HCT116 (cell line): ENCODE data around the gene ZNF143.

Experiments
- CBX3 ChIP-seq: IDR thresholded peaks from 2 replicates; pipeline ENCODE4 v1.6.1; 2012; ENCODE audit warnings: low read depth
- CEBPB ChIP-seq: IDR thresholded peaks from 2 replicates; pipeline ENCODE4 v1.6.1; 2012; ENCODE audit warnings: low read depth
- ELF1 ChIP-seq: IDR thresholded peaks from 2 replicates; pipeline ENCODE4 v1.6.1; 2012; ENCODE audit warnings: low read depth, borderline replicate concordance
- EZH2 ChIP-seq: fragments of 200-600 bp; sonication (generic); IDR thresholded peaks from 2 replicates; pipeline ENCODE4 v1.6.1; 2017; ENCODE audit warnings: antibody characterized with exemption, mixed run types
- JUND ChIP-seq: IDR thresholded peaks from 2 replicates; pipeline ENCODE4 v1.6.1; 2012
- POLR2A ChIP-seq: IDR thresholded peaks from 2 replicates; pipeline ENCODE4 v1.7.0; 2011; ENCODE audit warnings: borderline replicate concordance; ENCODE audit not compliant: insufficient read depth, insufficient read length; ENCODE audit errors: extremely low read depth
- POLR2AphosphoS5 ChIP-seq: IDR thresholded peaks from 2 replicates; pipeline ENCODE4 v1.6.1; 2011; ENCODE audit warnings: mild to moderate bottlenecking, low read depth, low read length, moderate library complexity
- RAD21 ChIP-seq: IDR thresholded peaks from 2 replicates; pipeline ENCODE4 v1.6.1; 2012; ENCODE audit warnings: low read depth, mild to moderate bottlenecking
- SP1 ChIP-seq: IDR thresholded peaks from 2 replicates; pipeline ENCODE4 v1.6.1; 2012; ENCODE audit warnings: low read depth
- YY1 ChIP-seq: IDR thresholded peaks from 2 replicates; pipeline ENCODE4 v1.6.1; 2011; ENCODE audit warnings: low read length, low read depth, moderate library complexity, mild to moderate bottlenecking; ENCODE audit not compliant: insufficient replicate concordance; ENCODE audit errors: extremely low read depth
- ZNF274 ChIP-seq: fragments of 200-500 bp; sonication (Bioruptor generic); IDR thresholded peaks from 2 replicates; pipeline ENCODE4 v1.6.1; 2014; ENCODE audit warnings: mild to moderate bottlenecking, low read depth, low read length, inconsistent platforms
- TF ChIP-seq, protein P1 (sequence below), 3 experiments: fragments of 200-600 bp in 1 of 3; sonication (generic) in 1 of 3; IDR thresholded peaks in 2 of 3; conservative IDR thresholded peaks in 1 of 3; 2 replicates each; pipeline ENCODE4 v1.5.1; 2012 to 2017; ENCODE audit warnings: low read depth in 2 of 3, low read length in 2 of 3, antibody characterized with exemption in 1 of 3, borderline replicate concordance in 1 of 3, control low read depth in 1 of 3, mild to moderate bottlenecking in 1 of 3, mixed read lengths in 1 of 3, mixed run types in 1 of 3, moderate library complexity in 1 of 3; ENCODE audit not compliant: insufficient read depth in 1 of 3
- TF ChIP-seq, protein P2 (sequence below): IDR thresholded peaks from 2 replicates; pipeline ENCODE4 v1.6.1; 2012; ENCODE audit warnings: low read depth
- TF ChIP-seq, protein P3 (sequence below): IDR thresholded peaks from 2 replicates; pipeline ENCODE4 v1.6.1; 2012

DNA sequence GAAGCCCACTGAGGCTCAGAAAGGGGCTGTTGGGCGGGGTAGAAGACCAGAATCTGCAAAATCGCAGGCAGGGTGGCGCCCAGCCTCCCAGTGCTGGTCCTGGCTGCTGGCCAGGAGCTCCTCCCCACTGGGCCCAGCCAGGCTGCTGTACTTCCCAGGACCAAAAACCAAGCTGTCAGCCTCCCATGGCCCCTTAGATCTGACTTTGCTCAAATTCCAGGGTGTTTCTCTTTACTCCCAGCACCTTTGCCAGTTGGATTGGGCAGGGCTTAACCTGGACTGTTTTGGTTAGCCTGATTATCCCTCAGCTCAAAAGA is 68.5 kb downstream of the ZNF143 start:
- TF ChIP-seq, protein P1, sequence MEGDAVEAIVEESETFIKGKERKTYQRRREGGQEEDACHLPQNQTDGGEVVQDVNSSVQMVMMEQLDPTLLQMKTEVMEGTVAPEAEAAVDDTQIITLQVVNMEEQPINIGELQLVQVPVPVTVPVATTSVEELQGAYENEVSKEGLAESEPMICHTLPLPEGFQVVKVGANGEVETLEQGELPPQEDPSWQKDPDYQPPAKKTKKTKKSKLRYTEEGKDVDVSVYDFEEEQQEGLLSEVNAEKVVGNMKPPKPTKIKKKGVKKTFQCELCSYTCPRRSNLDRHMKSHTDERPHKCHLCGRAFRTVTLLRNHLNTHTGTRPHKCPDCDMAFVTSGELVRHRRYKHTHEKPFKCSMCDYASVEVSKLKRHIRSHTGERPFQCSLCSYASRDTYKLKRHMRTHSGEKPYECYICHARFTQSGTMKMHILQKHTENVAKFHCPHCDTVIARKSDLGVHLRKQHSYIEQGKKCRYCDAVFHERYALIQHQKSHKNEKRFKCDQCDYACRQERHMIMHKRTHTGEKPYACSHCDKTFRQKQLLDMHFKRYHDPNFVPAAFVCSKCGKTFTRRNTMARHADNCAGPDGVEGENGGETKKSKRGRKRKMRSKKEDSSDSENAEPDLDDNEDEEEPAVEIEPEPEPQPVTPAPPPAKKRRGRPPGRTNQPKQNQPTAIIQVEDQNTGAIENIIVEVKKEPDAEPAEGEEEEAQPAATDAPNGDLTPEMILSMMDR (IDR thresholded peaks at IDR 0.05 in 2 of 3, conservative IDR thresholded peaks at IDR 0.05 in 1 of 3; ENCODE audit: borderline replicate concordance in 1 of 3, insufficient read depth in 1 of 3, low read depth in 2 of 3, low read length in 2 of 3): no peak
- no peak for TF ChIP-seq POLR2A
- TF ChIP-seq POLR2AphosphoS5: no peak
- no peak for TF ChIP-seq EZH2
- no peak for TF ChIP-seq JUND
- TF ChIP-seq, protein P2, sequence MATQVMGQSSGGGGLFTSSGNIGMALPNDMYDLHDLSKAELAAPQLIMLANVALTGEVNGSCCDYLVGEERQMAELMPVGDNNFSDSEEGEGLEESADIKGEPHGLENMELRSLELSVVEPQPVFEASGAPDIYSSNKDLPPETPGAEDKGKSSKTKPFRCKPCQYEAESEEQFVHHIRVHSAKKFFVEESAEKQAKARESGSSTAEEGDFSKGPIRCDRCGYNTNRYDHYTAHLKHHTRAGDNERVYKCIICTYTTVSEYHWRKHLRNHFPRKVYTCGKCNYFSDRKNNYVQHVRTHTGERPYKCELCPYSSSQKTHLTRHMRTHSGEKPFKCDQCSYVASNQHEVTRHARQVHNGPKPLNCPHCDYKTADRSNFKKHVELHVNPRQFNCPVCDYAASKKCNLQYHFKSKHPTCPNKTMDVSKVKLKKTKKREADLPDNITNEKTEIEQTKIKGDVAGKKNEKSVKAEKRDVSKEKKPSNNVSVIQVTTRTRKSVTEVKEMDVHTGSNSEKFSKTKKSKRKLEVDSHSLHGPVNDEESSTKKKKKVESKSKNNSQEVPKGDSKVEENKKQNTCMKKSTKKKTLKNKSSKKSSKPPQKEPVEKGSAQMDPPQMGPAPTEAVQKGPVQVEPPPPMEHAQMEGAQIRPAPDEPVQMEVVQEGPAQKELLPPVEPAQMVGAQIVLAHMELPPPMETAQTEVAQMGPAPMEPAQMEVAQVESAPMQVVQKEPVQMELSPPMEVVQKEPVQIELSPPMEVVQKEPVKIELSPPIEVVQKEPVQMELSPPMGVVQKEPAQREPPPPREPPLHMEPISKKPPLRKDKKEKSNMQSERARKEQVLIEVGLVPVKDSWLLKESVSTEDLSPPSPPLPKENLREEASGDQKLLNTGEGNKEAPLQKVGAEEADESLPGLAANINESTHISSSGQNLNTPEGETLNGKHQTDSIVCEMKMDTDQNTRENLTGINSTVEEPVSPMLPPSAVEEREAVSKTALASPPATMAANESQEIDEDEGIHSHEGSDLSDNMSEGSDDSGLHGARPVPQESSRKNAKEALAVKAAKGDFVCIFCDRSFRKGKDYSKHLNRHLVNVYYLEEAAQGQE: no peak
- TF ChIP-seq YY1: no peak
- TF ChIP-seq RAD21: no peak
- no peak for TF ChIP-seq CEBPB
- no peak for TF ChIP-seq SP1
- no peak for TF ChIP-seq CBX3
- TF ChIP-seq ZNF274: no peak
- TF ChIP-seq, protein P3, sequence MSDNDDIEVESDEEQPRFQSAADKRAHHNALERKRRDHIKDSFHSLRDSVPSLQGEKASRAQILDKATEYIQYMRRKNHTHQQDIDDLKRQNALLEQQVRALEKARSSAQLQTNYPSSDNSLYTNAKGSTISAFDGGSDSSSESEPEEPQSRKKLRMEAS: no peak
- no peak for TF ChIP-seq ELF1
